B cell (primary cell): ENCODE data around the gene SH3RF1. TPM values are rescaled to one million over a fixed set of nuclear protein-coding genes. Genes with fewer than 3 reads are reported as not detected.

Source experiments
- ATAC-seq: fragments of 200-7000 bp; cut with Tn5 transposase; one replicate; pipeline ENCODE4 v1.10.0; 2021; ENCODE audit warnings: low read depth, mild to moderate bottlenecking, moderate number of reproducible peaks, moderate library complexity
- CTCF ChIA-PET: fragments of 350-600 bp; sonication (Branson Sonifier 250); formaldehyde crosslinking; loops from one replicate; lab custom pipeline; 2021; ENCODE audit warnings: antibody characterized with exemption, inconsistent platforms; lab: Charles Lee
- POLR2A ChIA-PET: fragments of 350-600 bp; sonication (Branson Sonifier 250); formaldehyde crosslinking; loops from one replicate; lab custom pipeline; 2021; ENCODE audit warnings: antibody characterized with exemption; lab: Charles Lee
- DNase-seq: peaks from one replicate; pipeline ENCODE4 v3.0.0; 2013
- H2AFZ ChIP-seq: 2 replicates; pipeline ENCODE4 v1.6.1; 2012; ENCODE audit warnings: mild to moderate bottlenecking, low read depth, low read length; ENCODE audit not compliant: insufficient read depth, poor library complexity, severe bottlenecking
- H3K27ac ChIP-seq, 2 donors: 1 replicate in 1 of 2; 2 replicates in 1 of 2; pipeline ENCODE4 v1.5.1; 2012 to 2013; ENCODE audit warnings: low read length in 2 of 2, mild to moderate bottlenecking in 2 of 2, moderate library complexity in 1 of 2
- H3K27me3 ChIP-seq, 4 experiments: fragments of 200-600 bp in 1 of 4; sonication (generic) in 1 of 4; replicated peaks in 1 of 4; 1 replicate in 2 of 4; 2 replicates in 2 of 4; pipeline versions ENCODE4 v1.6.1 to v1.7.0; 2013 to 2016; ENCODE audit warnings: low read length in 3 of 4, mild to moderate bottlenecking in 2 of 4, mixed read lengths in 1 of 4, moderate library complexity in 1 of 4; ENCODE audit not compliant: insufficient read depth in 4 of 4, control insufficient read depth in 3 of 4; ENCODE audit errors: control extremely low read depth in 1 of 4
- H3K36me3 ChIP-seq, 2 experiments: replicated peaks in 1 of 2; 1 replicate in 1 of 2; 2 replicates in 1 of 2; pipeline versions ENCODE4 v1.6.1 to v1.7.1; 2013; ENCODE audit warnings: low read length in 1 of 2; ENCODE audit not compliant: insufficient read depth in 2 of 2, control insufficient read depth in 1 of 2; ENCODE audit errors: control extremely low read depth in 1 of 2, extremely low read depth in 1 of 2
- H3K4me1 ChIP-seq, 2 donors: fragments of 200-600 bp in 1 of 2; sonication (generic) in 1 of 2; 1 replicate in 1 of 2; 2 replicates in 1 of 2; pipeline versions ENCODE4 v1.5.1 to v1.6.1; 2013 to 2017; ENCODE audit warnings: low read length in 2 of 2; ENCODE audit not compliant: control insufficient read depth in 2 of 2, insufficient read depth in 2 of 2
- H3K4me2 ChIP-seq: replicated peaks from 2 replicates; pipeline ENCODE3; 2012; ENCODE audit warnings: mild to moderate bottlenecking, low read depth, low read length; ENCODE audit not compliant: poor library complexity, severe bottlenecking
- H3K4me3 ChIP-seq, 5 experiments: fragments of 200-600 bp in 1 of 5; sonication (generic) in 1 of 5; 1 replicate in 3 of 5; 2 replicates in 2 of 5; pipeline versions ENCODE4 v1.5.1 to v1.7.0; 2011 to 2016; ENCODE audit warnings: low read length in 4 of 5, mild to moderate bottlenecking in 4 of 5, low read depth in 2 of 5, control low read depth in 1 of 5, moderate library complexity in 1 of 5; ENCODE audit not compliant: insufficient read depth in 1 of 5; ENCODE audit errors: control extremely low read depth in 1 of 5, extremely low read depth in 1 of 5
- H3K79me2 ChIP-seq: fragments of 200-600 bp; sonication (generic); one replicate; pipeline ENCODE4 v1.6.0; 2016; ENCODE audit warnings: low read length; ENCODE audit not compliant: control insufficient read depth, insufficient read depth
- H3K9ac ChIP-seq: fragments of 200-600 bp; sonication (generic); 2 replicates; pipeline ENCODE4 v1.6.1; 2017; ENCODE audit warnings: mild to moderate bottlenecking, low read length, moderate library complexity
- H3K9me3 ChIP-seq, 3 donors: one replicate each; pipeline versions ENCODE4 v1.6.1 to v1.7.1; 2013; ENCODE audit warnings: low read length in 2 of 3; ENCODE audit not compliant: control insufficient read depth in 2 of 3, insufficient read depth in 1 of 3; ENCODE audit errors: control extremely low read depth in 1 of 3
- H4K20me1 ChIP-seq: 2 replicates; pipeline ENCODE4 v1.6.0; 2012; ENCODE audit warnings: mild to moderate bottlenecking, low read length; ENCODE audit not compliant: insufficient read depth, control insufficient read depth, poor library complexity, severe bottlenecking
- H3K27ac Mint-ChIP-seq: one replicate; pipeline ENCODE4 v1.8.0; 2021; ENCODE audit warnings: mixed read lengths
- H3K27me3 Mint-ChIP-seq: one replicate; pipeline ENCODE4 v1.8.0; 2021; ENCODE audit warnings: mixed read lengths
- H3K4me1 Mint-ChIP-seq: one replicate; pipeline ENCODE4 v1.8.0; 2021; ENCODE audit warnings: mixed read lengths
- H3K4me3 Mint-ChIP-seq: one replicate; pipeline ENCODE4 v1.8.0; 2021; ENCODE audit warnings: mixed read lengths
- H3K9me3 Mint-ChIP-seq: one replicate; pipeline ENCODE4 v1.8.0; 2022; ENCODE audit warnings: mixed read lengths; ENCODE audit not compliant: insufficient read depth
- CTCF ChIP-seq: fragments of 200-600 bp; IDR thresholded peaks from one replicate; pipeline ENCODE4 v1.8.0; 2022; ENCODE audit warnings: antibody characterized with exemption, mild to moderate bottlenecking
- EZH2 ChIP-seq: IDR thresholded peaks from 2 replicates; pipeline ENCODE4 v1.6.1; 2012; ENCODE audit warnings: borderline replicate concordance, low read depth, mild to moderate bottlenecking, moderate library complexity, low read length; ENCODE audit not compliant: insufficient read depth, poor library complexity, severe bottlenecking
- WGBS: methylation state at CpG from one replicate; pipeline ENCODE4 v1.1.5; 2013; ENCODE audit warnings: missing lambda C conversion rate; ENCODE audit not compliant: insufficient coverage; 5-methylcytosine and 5-hydroxymethylcytosine counted together
- intact Hi-C: fragments of 100-400 bp; cut with micrococcal nuclease; formaldehyde crosslinking; loops from one replicate; pipeline ENCODE4 v1.10.0; 2022
- polyA plus RNA-seq: library from polyadenylated mRNA; depleted of rRNA; stranded (reverse); fragments of >200 nt; gene quantifications from 2 replicates; pipeline ENCODE4 v1.2.3, GENCODE V29; 2012
- total RNA-seq, 2 donors: library from RNA; stranded (reverse); fragments of 120-200 nt in 1 of 2; gene quantifications; 1 replicate in 1 of 2; 2 replicates in 1 of 2; pipeline versions ENCODE4 v1.2.3 to v1.2.4, GENCODE V29; 2013 to 2022

Gene SH3RF1
- total and polyA plus RNA-seq, 2 donors (not counting 1 experiment from before 2014, with no cell fraction given) = 2.0 to 5.4 TPM

- ATAC-seq (no peak), DNase-seq (no peak)
- Mint-ChIP-seq H3K4me1 (peaks cover 16% of the 10 kb centered on the region), H3K27ac (no peak overlapping the region), H3K4me3 (no peak overlapping the region), H3K27me3 (no peaks in the 10 kb centered on the region), H3K9me3 (no peaks in the 10 kb centered on the region)
- Histone ChIP-seq H3K4me1 (peaks cover 12 to 17% of the 10 kb centered on the region in 2 donors), H2AFZ (no peak overlapping the region), H3K4me3 (no peak overlapping the region), H3K9ac (no peak overlapping the region), H3K4me2 (no peak overlapping the region), H3K9me3 (no peaks in the 10 kb centered on the region), H3K27ac (no peak overlapping the region), H3K36me3 (no peaks in the 10 kb centered on the region), H3K79me2 (peaks cover 12% of the 10 kb centered on the region), H4K20me1 (no peaks in the 10 kb centered on the region), H3K27me3 (peaks cover 0 to 7% (median 0%) of the 10 kb centered on the region in 4 experiments)
- intact Hi-C loops = no loop called here
- CTCF ChIA-PET = no interaction called here
- POLR2A ChIA-PET = no interaction called here
- WGBS = no CpG with 5 or more reads among the region's 3 CpGs
- TF ChIP-seq EZH2 = no peak
- no peak for TF ChIP-seq CTCF
These were observed 4.1 kb downstream of the SH3RF1 start for GRCh38 chr4:169266661-169267060.

GRCh38 chr4:169266081-169266480 lies 4.7 kb downstream of the SH3RF1 start:
- Histone ChIP-seq H4K20me1 (no peaks in the 10 kb centered on the region), H3K4me1 (peaks cover 7 to 12% of the 10 kb centered on the region in 2 donors), H3K36me3 (no peaks in the 10 kb centered on the region), H3K9me3 (no peaks in the 10 kb centered on the region), H3K9ac (no peak overlapping the region), H3K27ac (no peak overlapping the region), H2AFZ (no peak overlapping the region), H3K79me2 (peaks cover 12% of the 10 kb centered on the region), H3K4me2 (no peak overlapping the region), H3K27me3 (peaks cover 0 to 4% (median 0%) of the 10 kb centered on the region in 4 experiments), H3K4me3 (no peak overlapping the region)
- intact Hi-C loops = no loop called here
- peaks cover 12% of the 10 kb centered on the region for H3K4me1 Mint-ChIP-seq
- no peak for ATAC-seq
- H3K27ac Mint-ChIP-seq = no peak overlapping the region
- no peaks in the 10 kb centered on the region for H3K9me3 Mint-ChIP-seq
- POLR2A ChIA-PET = no interaction called here
- 80% methylated on average over 1 of the region's 4 CpGs for WGBS
- H3K4me3 Mint-ChIP-seq = no peak overlapping the region
- DNase-seq = no peak
- no peak for TF ChIP-seq EZH2
- TF ChIP-seq CTCF = no peak
- no peaks in the 10 kb centered on the region for H3K27me3 Mint-ChIP-seq
- CTCF ChIA-PET = no interaction called here
